HEK293T (cell line): ENCODE results near the gene UBE2N.

Experiments
- CTCF ChIA-PET: fragments of 350-600 bp; formaldehyde crosslinking; extraction: SDS; loops from one replicate; lab custom pipeline; 2021; ENCODE audit warnings: antibody characterized with exemption, inconsistent platforms; lab: Yijun Ruan, JAX
- POLR2A ChIA-PET: fragments of 350-600 bp; formaldehyde crosslinking; extraction: SDS; loops from one replicate; lab custom pipeline; 2020; ENCODE audit warnings: antibody characterized with exemption, inconsistent platforms; lab: Yijun Ruan, JAX
- DNase-seq: peaks from one replicate; pipeline ENCODE4 v3.0.0; 2012; ENCODE audit warnings: mixed read lengths; ENCODE audit errors: extremely low spot score
- ARNT ChIP-seq: fragments of 450-650 bp; IDR thresholded peaks from 2 replicates; pipeline ENCODE4 v1.6.1; 2017; ENCODE audit warnings: mild to moderate bottlenecking
- BHLHE40 ChIP-seq: fragments of 450-650 bp; IDR thresholded peaks from 2 replicates; pipeline ENCODE4 v1.6.1; 2016; ENCODE audit warnings: mild to moderate bottlenecking, moderate library complexity, borderline replicate concordance
- CTBP1 ChIP-seq: fragments of 450-650 bp; IDR thresholded peaks from 2 replicates; pipeline ENCODE4 v1.6.1; 2016; ENCODE audit warnings: borderline replicate concordance
- ELF4 ChIP-seq: fragments of 450-650 bp; IDR thresholded peaks from 2 replicates; pipeline ENCODE4 v1.6.1; 2017; ENCODE audit warnings: antibody characterized with exemption
- FOXA1 ChIP-seq: fragments of 450-650 bp; IDR thresholded peaks from 2 replicates; pipeline ENCODE4 v1.6.1; 2016; ENCODE audit warnings: mild to moderate bottlenecking
- FOXK2 ChIP-seq: fragments of 450-650 bp; IDR thresholded peaks from 2 replicates; pipeline ENCODE4 v1.6.1; 2016; ENCODE audit warnings: mild to moderate bottlenecking
- FOXM1 ChIP-seq: fragments of 450-650 bp; IDR thresholded peaks from 2 replicates; pipeline ENCODE4 v1.6.1; 2017; ENCODE audit warnings: mild to moderate bottlenecking, borderline replicate concordance
- HDGF ChIP-seq: fragments of 450-650 bp; IDR thresholded peaks from 2 replicates; pipeline ENCODE4 v1.6.1; 2017; ENCODE audit warnings: antibody characterized with exemption, borderline replicate concordance
- L3MBTL2 ChIP-seq: fragments of 450-650 bp; conservative IDR thresholded peaks from 2 replicates; pipeline ENCODE4 v1.6.1; 2016; ENCODE audit warnings: mild to moderate bottlenecking
- LEF1 ChIP-seq: fragments of 450-650 bp; IDR thresholded peaks from 2 replicates; pipeline ENCODE4 v1.6.1; 2017; ENCODE audit warnings: mild to moderate bottlenecking, borderline replicate concordance
- NFRKB ChIP-seq: fragments of 450-650 bp; IDR thresholded peaks from 2 replicates; pipeline ENCODE4 v1.6.1; 2016; ENCODE audit warnings: mild to moderate bottlenecking, moderate library complexity
- PKNOX1 ChIP-seq: fragments of 450-650 bp; IDR thresholded peaks from 2 replicates; pipeline ENCODE4 v1.6.1; 2016
- SP1 ChIP-seq: fragments of 450-650 bp; IDR thresholded peaks from 2 replicates; pipeline ENCODE4 v1.6.1; 2017
- SUZ12 ChIP-seq: fragments of 450-650 bp; IDR thresholded peaks from 2 replicates; pipeline ENCODE4 v1.6.1; 2016; ENCODE audit warnings: mild to moderate bottlenecking
- TARDBP ChIP-seq: fragments of 450-650 bp; IDR thresholded peaks from 2 replicates; pipeline ENCODE4 v1.6.1; 2016
- ZNF384 ChIP-seq: fragments of 450-650 bp; IDR thresholded peaks from 2 replicates; pipeline ENCODE4 v1.6.1; 2016

Gene UBE2N

GRCh38 chr12:93430280-93430679 lies 11.5 kb downstream of the UBE2N start:
- POLR2A ChIA-PET = no interaction called here
- CTCF ChIA-PET = no interaction called here

GRCh38 chr12:93429852-93430251 lies 11.9 kb downstream of the UBE2N start:
- no peak for DNase-seq
- ChIA-PET POLR2A (interaction anchor here (0.9 kb wide), 1 partner anchor 8 kb away, joined by 3 read pairs; no protein-coding TSS in a partner anchor), CTCF (interaction anchor here (0.7 kb wide), 1 partner anchor 10 kb away, joined by 3 read pairs; no protein-coding TSS in a partner anchor)
- no peak for TF ChIP-seq ARNT
- TF ChIP-seq CTBP1 = no peak
- no peak for TF ChIP-seq ZNF384
- no peak for TF ChIP-seq FOXA1
- TF ChIP-seq PKNOX1 = no peak
- TF ChIP-seq FOXK2 = no peak
- no peak for TF ChIP-seq TARDBP
- no peak for TF ChIP-seq ELF4
- no peak for TF ChIP-seq LEF1
- no peak for TF ChIP-seq HDGF
- TF ChIP-seq BHLHE40 = no peak
- TF ChIP-seq FOXM1 = no peak
- TF ChIP-seq NFRKB = no peak

More at GRCh38 chr12:93430280-93430679, 11.5 kb downstream of the UBE2N start:
- no peak for TF ChIP-seq TARDBP
- no peak for TF ChIP-seq SUZ12
- no peak for TF ChIP-seq HDGF
- no peak for TF ChIP-seq LEF1
- TF ChIP-seq NFRKB = no peak
- no peak for TF ChIP-seq ELF4
- TF ChIP-seq ZNF384 = no peak
- TF ChIP-seq FOXM1 = no peak
- no peak for TF ChIP-seq L3MBTL2
- no peak for TF ChIP-seq CTBP1
- TF ChIP-seq SP1 = no peak
- TF ChIP-seq ARNT = no peak
- TF ChIP-seq PKNOX1 = no peak
- no peak for TF ChIP-seq FOXK2
- no peak for TF ChIP-seq FOXA1
- no peak for TF ChIP-seq BHLHE40
- DNase-seq = no peak

GRCh38 chr12:93429448-93429847 lies 12.3 kb downstream of the UBE2N start:
- DNase-seq = no peak
- ChIA-PET POLR2A (interaction anchor here (0.9 kb wide), 1 partner anchor 9 kb away, joined by 3 read pairs; no protein-coding TSS in a partner anchor), CTCF (interaction anchor here (0.7 kb wide), 1 partner anchor 9 kb away, joined by 3 read pairs; no protein-coding TSS in a partner anchor)
- no peak for TF ChIP-seq FOXM1
- TF ChIP-seq CTBP1 = no peak
- no peak for TF ChIP-seq HDGF
- no peak for TF ChIP-seq BHLHE40
- TF ChIP-seq ZNF384 = no peak
- no peak for TF ChIP-seq SUZ12

GRCh38 chr12:93427779-93428564 lies 13.8 kb downstream of the UBE2N start:
- ChIA-PET POLR2A (interaction anchor here (0.6 to 1.0 kb wide), 2 partner anchors 9 to 17 kb away, joined by 3 read pairs; no protein-coding TSS in a partner anchor), CTCF (interaction anchor here (1.1 kb wide), 1 partner anchor 8 kb away, joined by 7 read pairs; no protein-coding TSS in a partner anchor)
- TF ChIP-seq CTBP1 (no peak), FOXM1 (no peak), FOXA1 (no peak), ELF4 (no peak), L3MBTL2 (no peak), SUZ12 (no peak), BHLHE40 (no peak), ARNT (no peak), PKNOX1 (no peak), ZNF384 (no peak), SP1 (no peak), LEF1 (no peak), TARDBP (no peak)
- no peak for DNase-seq

GRCh38 chr12:93426412-93426805 lies 15.3 kb downstream of the UBE2N start:
- DNase-seq = no peak
- CTCF ChIA-PET = interaction anchor here (0.5 to 0.6 kb wide), 3 partner anchors 12 to 532 kb away, joined by 3 to 6 read pairs (median 5); no protein-coding TSS in a partner anchor
- TF ChIP-seq FOXK2 (no peak), CTBP1 (no peak), PKNOX1 (no peak), ELF4 (no peak), SUZ12 (no peak), L3MBTL2 (no peak), SP1 (no peak)
- POLR2A ChIA-PET = interaction anchor here (1.0 kb wide), 1 partner anchor 16 kb away, joined by 3 read pairs; the partner anchor contains the start of gene UBE2N
